Caco-2 (cell line): ENCODE results near the gene PSD. TPM values are rescaled to one million over a fixed set of nuclear protein-coding genes. Genes with fewer than 3 reads are reported as not detected.

ENCODE experiments used
- BruUV-seq: library from RNA; stranded (reverse); fragments of 400-500 nt; replicated peaks from 2 replicates; lab custom pipeline; 2021; lab: Mats Ljungman, UMichigan
- CTCF ChIA-PET: fragments of 300-600 bp; sonication (Branson Sonifier 250); formaldehyde crosslinking; loops from one replicate; lab custom pipeline; 2022; ENCODE audit warnings: antibody characterized with exemption; lab: Charles Lee
- POLR2A ChIA-PET: fragments of 300-600 bp; sonication (Branson Sonifier 250); formaldehyde crosslinking; loops from one replicate; lab custom pipeline; 2022; ENCODE audit warnings: antibody characterized with exemption; lab: Charles Lee
- DNase-seq, 2 experiments: peaks; one replicate each; pipeline versions ENCODE4 v3.0.0 to v3.0.0-alpha.2; 2020 to 2022
- H3K27me3 ChIP-seq: replicated peaks from 2 replicates; pipeline ENCODE4 v1.6.0; 2011; ENCODE audit warnings: low read length; ENCODE audit not compliant: control insufficient read depth, insufficient read depth
- H3K36me3 ChIP-seq: 2 replicates; pipeline ENCODE4 v1.5.1; 2011; ENCODE audit warnings: low read length; ENCODE audit not compliant: control insufficient read depth, insufficient read depth
- H3K4me1 ChIP-seq: fragments of 250-450 bp; sonication (Bioruptor Pico); 2 replicates; pipeline ENCODE4 v1.5.1; 2020; ENCODE audit warnings: mild to moderate bottlenecking
- H3K4me3 ChIP-seq: 2 replicates; pipeline ENCODE4 v1.5.1; 2011; ENCODE audit warnings: low read depth, mild to moderate bottlenecking, control low read depth, low read length
- H3K9me3 ChIP-seq: fragments of 250-450 bp; sonication (Bioruptor Pico); 2 replicates; pipeline ENCODE4 v1.5.1; 2020; ENCODE audit warnings: mild to moderate bottlenecking, moderate library complexity
- H3K27ac Mint-ChIP-seq: one replicate; pipeline ENCODE4 v1.8.0; 2022; ENCODE audit warnings: mixed read lengths; ENCODE audit not compliant: unreplicated experiment
- H3K27me3 Mint-ChIP-seq: one replicate; pipeline ENCODE4 v1.8.0; 2022; ENCODE audit warnings: mixed read lengths; ENCODE audit not compliant: insufficient read depth, unreplicated experiment
- H3K36me3 Mint-ChIP-seq: one replicate; pipeline ENCODE4 v1.8.0; 2022; ENCODE audit warnings: mild to moderate bottlenecking, mixed read lengths; ENCODE audit not compliant: insufficient read depth, unreplicated experiment
- H3K4me1 Mint-ChIP-seq: one replicate; pipeline ENCODE4 v1.8.0; 2022; ENCODE audit warnings: low read depth, mixed read lengths; ENCODE audit not compliant: unreplicated experiment
- H3K4me3 Mint-ChIP-seq: one replicate; pipeline ENCODE4 v1.8.0; 2022; ENCODE audit warnings: mild to moderate bottlenecking, moderate library complexity, mixed read lengths; ENCODE audit not compliant: unreplicated experiment
- H3K9me3 Mint-ChIP-seq: one replicate; pipeline ENCODE4 v1.8.0; 2022; ENCODE audit warnings: mixed read lengths; ENCODE audit not compliant: unreplicated experiment
- intact Hi-C: fragments of 100-400 bp; cut with micrococcal nuclease; formaldehyde crosslinking; loops from one replicate; pipeline ENCODE4 v1.10.0; 2022; ENCODE audit not compliant: unreplicated experiment
- total RNA-seq: library from RNA; stranded (reverse); gene quantifications from 2 replicates; pipeline ENCODE4 v1.2.3, GENCODE V29; 2022
- TF ChIP-seq, protein P1 (sequence below), 2 experiments: fragments of 200-600 bp in 1 of 2; IDR thresholded peaks; 1 replicate in 1 of 2; 2 replicates in 1 of 2; pipeline versions ENCODE4 v1.5.1 to v1.8.0; 2011 to 2022; ENCODE audit warnings: antibody characterized with exemption in 1 of 2, control low read depth in 1 of 2, inconsistent platforms in 1 of 2, low read depth in 1 of 2, low read length in 1 of 2, mild to moderate bottlenecking in 1 of 2, moderate library complexity in 1 of 2; ENCODE audit not compliant: insufficient read depth in 1 of 2, severe bottlenecking in 1 of 2, unreplicated experiment in 1 of 2

The PSD gene
- total RNA-seq, 1 experiment from 2014 or later: 2.8 TPM

DNA sequence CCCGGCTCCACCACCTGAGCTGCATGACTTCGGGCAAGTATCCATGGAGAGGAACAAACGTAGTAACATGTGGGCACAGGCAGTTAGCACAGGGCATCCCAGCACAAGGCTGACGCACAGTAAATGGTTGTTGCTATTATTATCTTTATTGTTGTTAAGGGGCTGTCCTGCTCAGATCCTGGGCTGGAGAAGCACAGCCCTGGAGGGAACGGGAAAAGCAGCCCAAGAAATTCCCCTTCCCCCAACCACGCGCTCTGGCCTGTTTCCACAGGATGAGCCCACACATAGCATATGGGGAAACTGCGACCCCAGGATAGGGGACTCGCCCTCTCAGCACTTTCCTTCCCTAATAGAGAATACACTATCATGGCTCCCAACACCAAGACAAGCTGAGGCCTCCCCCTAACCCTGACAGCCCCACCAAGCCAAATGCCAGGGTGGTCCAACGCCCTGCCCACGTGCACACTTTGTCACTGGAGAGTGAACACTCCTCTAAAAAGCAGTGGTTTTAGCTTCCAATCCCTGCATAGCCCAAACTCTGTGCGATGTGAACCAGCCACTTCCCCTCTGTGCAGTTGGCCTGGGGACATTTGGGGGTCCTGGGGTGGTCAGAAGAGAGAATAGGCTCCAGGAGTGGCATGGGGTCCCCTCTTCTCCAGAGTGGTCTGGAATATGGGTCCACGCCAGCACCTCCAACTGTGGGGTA lies 11.0 kb downstream of the PSD start:
- no TSS peak for BruUV-seq
- peak overlapping the region; percentile 17 for H3K4me3 Mint-ChIP-seq

DNA sequence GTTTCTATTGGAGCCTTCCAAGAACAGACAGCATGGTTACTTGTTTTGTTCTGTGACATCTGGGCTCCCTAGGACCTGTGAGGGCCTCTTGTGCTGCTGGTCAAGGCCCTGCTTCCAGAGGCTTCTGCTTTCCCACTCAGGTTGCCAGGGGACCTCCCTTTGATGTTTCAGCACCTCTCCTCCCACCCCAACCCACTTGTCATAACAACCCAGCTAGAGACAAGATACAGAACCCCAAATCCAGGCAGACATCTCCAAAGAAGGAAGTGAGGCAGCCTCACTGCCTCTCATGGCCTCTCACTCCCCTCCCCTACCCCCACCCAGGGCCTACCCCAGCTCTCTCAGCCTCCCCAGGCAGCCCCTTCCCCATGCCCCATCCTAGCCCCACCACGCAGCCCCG lies 11.8 kb downstream of the PSD start:
- ChIA-PET POLR2A (interaction anchor here (1.0 kb wide), 1 partner anchor 11 kb away, joined by 6 read pairs; the partner anchor contains the start of gene NFKB2), CTCF (interaction anchor here (0.6 to 1.6 kb wide), 4 partner anchors 22 to 177 kb away, joined by 3 to 8 read pairs (median 4); no protein-coding TSS in a partner anchor)
- H3K4me1 Mint-ChIP-seq: peaks cover 8% of the 10 kb centered on the region
- peaks cover 16% of the 10 kb centered on the region for H3K27me3 Mint-ChIP-seq
- no peak overlapping the region for H3K4me3 Mint-ChIP-seq
- no peaks in the 10 kb centered on the region for H3K9me3 Mint-ChIP-seq
- no peak overlapping the region for H3K4me3 ChIP-seq
- no peak overlapping the region for H3K27ac Mint-ChIP-seq
- no peaks in the 10 kb centered on the region for H3K36me3 ChIP-seq
- H3K9me3 ChIP-seq: no peaks in the 10 kb centered on the region
- TF ChIP-seq, protein P1, sequence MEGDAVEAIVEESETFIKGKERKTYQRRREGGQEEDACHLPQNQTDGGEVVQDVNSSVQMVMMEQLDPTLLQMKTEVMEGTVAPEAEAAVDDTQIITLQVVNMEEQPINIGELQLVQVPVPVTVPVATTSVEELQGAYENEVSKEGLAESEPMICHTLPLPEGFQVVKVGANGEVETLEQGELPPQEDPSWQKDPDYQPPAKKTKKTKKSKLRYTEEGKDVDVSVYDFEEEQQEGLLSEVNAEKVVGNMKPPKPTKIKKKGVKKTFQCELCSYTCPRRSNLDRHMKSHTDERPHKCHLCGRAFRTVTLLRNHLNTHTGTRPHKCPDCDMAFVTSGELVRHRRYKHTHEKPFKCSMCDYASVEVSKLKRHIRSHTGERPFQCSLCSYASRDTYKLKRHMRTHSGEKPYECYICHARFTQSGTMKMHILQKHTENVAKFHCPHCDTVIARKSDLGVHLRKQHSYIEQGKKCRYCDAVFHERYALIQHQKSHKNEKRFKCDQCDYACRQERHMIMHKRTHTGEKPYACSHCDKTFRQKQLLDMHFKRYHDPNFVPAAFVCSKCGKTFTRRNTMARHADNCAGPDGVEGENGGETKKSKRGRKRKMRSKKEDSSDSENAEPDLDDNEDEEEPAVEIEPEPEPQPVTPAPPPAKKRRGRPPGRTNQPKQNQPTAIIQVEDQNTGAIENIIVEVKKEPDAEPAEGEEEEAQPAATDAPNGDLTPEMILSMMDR (IDR thresholded peaks at IDR 0.05; ENCODE audit: insufficient read depth in 1 of 2, low read depth in 1 of 2, low read length in 1 of 2, severe bottlenecking in 1 of 2, unreplicated experiment in 1 of 2): no peak
- H3K4me1 ChIP-seq: peaks cover 8% of the 10 kb centered on the region
- BruUV-seq: no TSS peak
- H3K27me3 ChIP-seq: no peaks in the 10 kb centered on the region
- intact Hi-C loops: no loop called here
- no peak for DNase-seq
- peaks cover 10% of the 10 kb centered on the region for H3K36me3 Mint-ChIP-seq

More for the DNA sequence above, 11.0 kb downstream of the PSD start:
- Histone ChIP-seq H3K9me3 (no peaks in the 10 kb centered on the region), H3K36me3 (no peaks in the 10 kb centered on the region), H3K4me1 (peaks cover under 1% of the 10 kb centered on the region), H3K4me3 (no peak overlapping the region), H3K27me3 (no peaks in the 10 kb centered on the region)
- Mint-ChIP-seq H3K4me1 (peaks cover under 1% of the 10 kb centered on the region), H3K27me3 (peaks cover 16% of the 10 kb centered on the region), H3K9me3 (no peaks in the 10 kb centered on the region), H3K36me3 (peaks cover 7% of the 10 kb centered on the region), H3K27ac (no peak overlapping the region)
- TF ChIP-seq, protein P1 (IDR thresholded peaks at IDR 0.05; ENCODE audit: insufficient read depth in 1 of 2, low read depth in 1 of 2, low read length in 1 of 2, severe bottlenecking in 1 of 2, unreplicated experiment in 1 of 2): no peak
- intact Hi-C loops: no loop called here
- CTCF ChIA-PET: interaction anchor here (0.6 to 1.6 kb wide), 2 partner anchors 56 to 178 kb away, joined by 4 to 8 read pairs; no protein-coding TSS in a partner anchor
- no peak for DNase-seq
- POLR2A ChIA-PET: interaction anchor here (1.0 kb wide), 1 partner anchor 12 kb away, joined by 6 read pairs; the partner anchor contains the start of gene NFKB2

DNA sequence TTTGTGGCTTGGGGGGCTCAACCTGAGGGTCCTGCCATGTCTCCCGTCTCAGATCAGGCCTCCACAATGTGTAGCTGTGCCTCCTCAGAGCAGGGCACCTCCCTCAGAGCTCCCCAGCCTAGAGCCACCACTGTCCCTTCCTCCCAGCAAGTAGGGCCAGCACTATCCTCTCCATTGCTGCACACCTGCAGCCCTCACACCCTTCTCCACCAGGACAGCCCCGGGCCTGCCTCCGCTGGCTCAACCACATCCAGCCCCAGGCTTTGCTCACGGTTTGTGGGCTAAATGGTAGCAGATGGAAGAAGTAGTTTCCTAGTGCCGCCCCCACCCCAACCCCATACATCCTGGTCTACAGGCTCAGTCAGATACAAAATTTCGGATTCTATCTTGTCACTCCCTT lies 13.0 kb downstream of the PSD start:
- H3K9me3 ChIP-seq: no peaks in the 10 kb centered on the region
- no TSS peak for BruUV-seq
- no peak overlapping the region for H3K4me3 Mint-ChIP-seq
- no peak for DNase-seq
- H3K36me3 ChIP-seq: no peaks in the 10 kb centered on the region
- peaks cover 10% of the 10 kb centered on the region for H3K27me3 Mint-ChIP-seq
- no peak overlapping the region for H3K4me3 ChIP-seq
- no peaks in the 10 kb centered on the region for H3K9me3 Mint-ChIP-seq
- no peak overlapping the region for H3K27ac Mint-ChIP-seq
- ChIA-PET POLR2A (no interaction called here), CTCF (interaction anchor here (1.6 kb wide), 1 partner anchor 176 kb away, joined by 8 read pairs; no protein-coding TSS in a partner anchor)
- no peaks in the 10 kb centered on the region for H3K27me3 ChIP-seq
- TF ChIP-seq, protein P1 (IDR thresholded peaks at IDR 0.05; ENCODE audit: insufficient read depth in 1 of 2, low read depth in 1 of 2, low read length in 1 of 2, severe bottlenecking in 1 of 2, unreplicated experiment in 1 of 2): no peak
- peaks cover 13% of the 10 kb centered on the region for H3K36me3 Mint-ChIP-seq
- peaks cover 19% of the 10 kb centered on the region for H3K4me1 Mint-ChIP-seq
- peaks cover 20% of the 10 kb centered on the region for H3K4me1 ChIP-seq
- intact Hi-C loops: no loop called here
